GM23338 (cell line): ENCODE measurements around the gene DCLK1. TPM values are rescaled to one million over a fixed set of nuclear protein-coding genes. Genes with fewer than 3 reads are reported as not detected.

Experiments
- ATAC-seq: fragments of 200-7000 bp; cut with Tn5 transposase; 3 replicates; pipeline ENCODE4 v1.9.1; 2020
- DNase-seq: peaks from one replicate; pipeline ENCODE4 v3.0.0-alpha.2; 2015; ENCODE audit warnings: low spot score
- H2AFZ ChIP-seq: fragments of 200-600 bp; sonication (generic); 2 replicates; pipeline ENCODE4 v1.8.0; 2016; ENCODE audit warnings: antibody characterized with exemption, mild to moderate bottlenecking, moderate library complexity
- H3F3A ChIP-seq: fragments of 200-600 bp; sonication (generic); replicated peaks from 2 replicates; pipeline ENCODE4 v1.8.0; 2017; ENCODE audit warnings: antibody characterized with exemption, mixed run types, low read depth
- H3K27ac ChIP-seq: fragments of 200-600 bp; sonication (generic); 2 replicates; pipeline ENCODE4 v1.6.1; 2016; ENCODE audit warnings: low read depth
- H3K27me3 ChIP-seq: fragments of 200-600 bp; sonication (generic); 2 replicates; pipeline ENCODE4 v1.8.0; 2016; ENCODE audit warnings: mild to moderate bottlenecking, mixed run types, moderate library complexity; ENCODE audit not compliant: insufficient read depth
- H3K36me3 ChIP-seq: fragments of 200-600 bp; sonication (generic); 2 replicates; pipeline ENCODE4 v1.8.0; 2016; ENCODE audit warnings: mild to moderate bottlenecking; ENCODE audit not compliant: insufficient read depth
- H3K4me1 ChIP-seq: fragments of 200-600 bp; sonication (generic); 2 replicates; pipeline ENCODE4 v1.8.0; 2016; ENCODE audit warnings: mild to moderate bottlenecking, moderate library complexity; ENCODE audit not compliant: insufficient read depth
- H3K4me2 ChIP-seq: fragments of 200-600 bp; sonication (generic); 2 replicates; pipeline ENCODE4 v1.7.1; 2017; ENCODE audit warnings: mixed run types
- H3K4me3 ChIP-seq: fragments of 200-600 bp; sonication (generic); 2 replicates; pipeline ENCODE4 v1.6.1; 2016; ENCODE audit warnings: mixed run types
- H3K79me2 ChIP-seq: fragments of 200-600 bp; sonication (generic); replicated peaks from 2 replicates; pipeline ENCODE4 v1.8.0; 2017; ENCODE audit warnings: mild to moderate bottlenecking; ENCODE audit not compliant: insufficient read depth
- H3K9me2 ChIP-seq: fragments of 200-600 bp; sonication (generic); 2 replicates; pipeline ENCODE4 v1.8.0; 2017; ENCODE audit not compliant: insufficient read depth
- H4K20me1 ChIP-seq: fragments of 200-600 bp; sonication (generic); replicated peaks from 2 replicates; pipeline ENCODE4 v1.8.0; 2017; ENCODE audit warnings: mild to moderate bottlenecking; ENCODE audit not compliant: insufficient read depth
- H3K27ac Mint-ChIP-seq: 2 replicates; pipeline ENCODE4 v1.8.0; 2020; ENCODE audit warnings: inconsistent platforms, mild to moderate bottlenecking, moderate library complexity, mixed read lengths
- H3K27me3 Mint-ChIP-seq: 3 replicates; pipeline ENCODE4 v1.8.0; 2022; ENCODE audit warnings: low read depth, mild to moderate bottlenecking, moderate library complexity, mixed read lengths, inconsistent platforms; ENCODE audit not compliant: insufficient read depth, poor library complexity
- H3K36me3 Mint-ChIP-seq: 3 replicates; pipeline ENCODE4 v1.8.0; 2021; ENCODE audit warnings: low read depth, mild to moderate bottlenecking, inconsistent platforms, moderate library complexity, mixed read lengths
- H3K4me1 Mint-ChIP-seq: 3 replicates; pipeline ENCODE4 v1.8.0; 2020; ENCODE audit warnings: mild to moderate bottlenecking, inconsistent platforms, mixed read lengths
- H3K4me3 Mint-ChIP-seq: 3 replicates; pipeline ENCODE4 v1.8.0; 2021; ENCODE audit warnings: moderate library complexity, mild to moderate bottlenecking, inconsistent platforms, mixed read lengths
- H3K9me3 Mint-ChIP-seq: 3 replicates; pipeline ENCODE4 v1.8.0; 2020; ENCODE audit warnings: moderate library complexity, mild to moderate bottlenecking, inconsistent platforms, mixed read lengths
- CREB1 ChIP-seq: fragments of 250-450 bp; sonication (Bioruptor Pico); IDR thresholded peaks from 2 replicates; pipeline ENCODE4 v1.5.0; 2020; ENCODE audit warnings: low read depth, mild to moderate bottlenecking, moderate library complexity
- ETS1 ChIP-seq: IDR thresholded peaks from 2 replicates; pipeline ENCODE4 v1.6.1; 2016; ENCODE audit warnings: antibody characterized with exemption
- EZH2 ChIP-seq: fragments of 200-600 bp; sonication (generic); IDR thresholded peaks from one replicate; pipeline ENCODE4 v1.8.0; 2017; ENCODE audit warnings: antibody characterized with exemption, mild to moderate bottlenecking, low read depth; ENCODE audit not compliant: unreplicated experiment
- EZH2phosphoT487 ChIP-seq: fragments of 200-600 bp; sonication (generic); IDR thresholded peaks from one replicate; pipeline ENCODE4 v1.8.1; 2018; ENCODE audit warnings: antibody characterized with exemption; ENCODE audit not compliant: unreplicated experiment
- JUNB ChIP-seq: IDR thresholded peaks from one replicate; pipeline ENCODE4 v1.6.1; 2016; ENCODE audit warnings: antibody characterized with exemption; ENCODE audit not compliant: unreplicated experiment
- POLR2AphosphoS5 ChIP-seq: IDR thresholded peaks from 2 replicates; pipeline ENCODE4 v1.6.1; 2016; ENCODE audit warnings: antibody characterized with exemption, low read depth
- STAT1 ChIP-seq: IDR thresholded peaks from one replicate; pipeline ENCODE4 v1.6.1; 2016; ENCODE audit warnings: antibody characterized with exemption; ENCODE audit not compliant: unreplicated experiment
- ZNF114 ChIP-seq: fragments of 250-450 bp; sonication (Bioruptor Pico); IDR thresholded peaks from 2 replicates; pipeline ENCODE4 v1.5.0; 2020; ENCODE audit warnings: mild to moderate bottlenecking, moderate library complexity
- polyA plus RNA-seq: library from polyadenylated mRNA; unstranded; fragments of >200 nt; fragmentation: Nextera tagmentation; extraction: Ambion mirVana; gene quantifications from 2 replicates; pipeline ENCODE4 v1.2.1, GENCODE V29; 2016
- total RNA-seq: library from RNA; depleted of rRNA; stranded (reverse); fragments of >200 nt; shearing (Covaris generic); gene quantifications from 2 replicates; pipeline ENCODE4 v1.2.3, GENCODE V29; 2014
- TF ChIP-seq, protein P1 (sequence below): fragments of 250-450 bp; sonication (Bioruptor Pico); IDR thresholded peaks from 2 replicates; pipeline ENCODE4 v1.5.0; 2020; ENCODE audit warnings: mild to moderate bottlenecking, moderate library complexity

The DCLK1 gene
- total and polyA plus RNA-seq, 2 experiments from 2014 or later = 13.1 to 57.7 TPM

GRCh38 chr13:36089130-36089647, 42.0 kb downstream of the DCLK1 start (continued):
- TF ChIP-seq, protein P1, sequence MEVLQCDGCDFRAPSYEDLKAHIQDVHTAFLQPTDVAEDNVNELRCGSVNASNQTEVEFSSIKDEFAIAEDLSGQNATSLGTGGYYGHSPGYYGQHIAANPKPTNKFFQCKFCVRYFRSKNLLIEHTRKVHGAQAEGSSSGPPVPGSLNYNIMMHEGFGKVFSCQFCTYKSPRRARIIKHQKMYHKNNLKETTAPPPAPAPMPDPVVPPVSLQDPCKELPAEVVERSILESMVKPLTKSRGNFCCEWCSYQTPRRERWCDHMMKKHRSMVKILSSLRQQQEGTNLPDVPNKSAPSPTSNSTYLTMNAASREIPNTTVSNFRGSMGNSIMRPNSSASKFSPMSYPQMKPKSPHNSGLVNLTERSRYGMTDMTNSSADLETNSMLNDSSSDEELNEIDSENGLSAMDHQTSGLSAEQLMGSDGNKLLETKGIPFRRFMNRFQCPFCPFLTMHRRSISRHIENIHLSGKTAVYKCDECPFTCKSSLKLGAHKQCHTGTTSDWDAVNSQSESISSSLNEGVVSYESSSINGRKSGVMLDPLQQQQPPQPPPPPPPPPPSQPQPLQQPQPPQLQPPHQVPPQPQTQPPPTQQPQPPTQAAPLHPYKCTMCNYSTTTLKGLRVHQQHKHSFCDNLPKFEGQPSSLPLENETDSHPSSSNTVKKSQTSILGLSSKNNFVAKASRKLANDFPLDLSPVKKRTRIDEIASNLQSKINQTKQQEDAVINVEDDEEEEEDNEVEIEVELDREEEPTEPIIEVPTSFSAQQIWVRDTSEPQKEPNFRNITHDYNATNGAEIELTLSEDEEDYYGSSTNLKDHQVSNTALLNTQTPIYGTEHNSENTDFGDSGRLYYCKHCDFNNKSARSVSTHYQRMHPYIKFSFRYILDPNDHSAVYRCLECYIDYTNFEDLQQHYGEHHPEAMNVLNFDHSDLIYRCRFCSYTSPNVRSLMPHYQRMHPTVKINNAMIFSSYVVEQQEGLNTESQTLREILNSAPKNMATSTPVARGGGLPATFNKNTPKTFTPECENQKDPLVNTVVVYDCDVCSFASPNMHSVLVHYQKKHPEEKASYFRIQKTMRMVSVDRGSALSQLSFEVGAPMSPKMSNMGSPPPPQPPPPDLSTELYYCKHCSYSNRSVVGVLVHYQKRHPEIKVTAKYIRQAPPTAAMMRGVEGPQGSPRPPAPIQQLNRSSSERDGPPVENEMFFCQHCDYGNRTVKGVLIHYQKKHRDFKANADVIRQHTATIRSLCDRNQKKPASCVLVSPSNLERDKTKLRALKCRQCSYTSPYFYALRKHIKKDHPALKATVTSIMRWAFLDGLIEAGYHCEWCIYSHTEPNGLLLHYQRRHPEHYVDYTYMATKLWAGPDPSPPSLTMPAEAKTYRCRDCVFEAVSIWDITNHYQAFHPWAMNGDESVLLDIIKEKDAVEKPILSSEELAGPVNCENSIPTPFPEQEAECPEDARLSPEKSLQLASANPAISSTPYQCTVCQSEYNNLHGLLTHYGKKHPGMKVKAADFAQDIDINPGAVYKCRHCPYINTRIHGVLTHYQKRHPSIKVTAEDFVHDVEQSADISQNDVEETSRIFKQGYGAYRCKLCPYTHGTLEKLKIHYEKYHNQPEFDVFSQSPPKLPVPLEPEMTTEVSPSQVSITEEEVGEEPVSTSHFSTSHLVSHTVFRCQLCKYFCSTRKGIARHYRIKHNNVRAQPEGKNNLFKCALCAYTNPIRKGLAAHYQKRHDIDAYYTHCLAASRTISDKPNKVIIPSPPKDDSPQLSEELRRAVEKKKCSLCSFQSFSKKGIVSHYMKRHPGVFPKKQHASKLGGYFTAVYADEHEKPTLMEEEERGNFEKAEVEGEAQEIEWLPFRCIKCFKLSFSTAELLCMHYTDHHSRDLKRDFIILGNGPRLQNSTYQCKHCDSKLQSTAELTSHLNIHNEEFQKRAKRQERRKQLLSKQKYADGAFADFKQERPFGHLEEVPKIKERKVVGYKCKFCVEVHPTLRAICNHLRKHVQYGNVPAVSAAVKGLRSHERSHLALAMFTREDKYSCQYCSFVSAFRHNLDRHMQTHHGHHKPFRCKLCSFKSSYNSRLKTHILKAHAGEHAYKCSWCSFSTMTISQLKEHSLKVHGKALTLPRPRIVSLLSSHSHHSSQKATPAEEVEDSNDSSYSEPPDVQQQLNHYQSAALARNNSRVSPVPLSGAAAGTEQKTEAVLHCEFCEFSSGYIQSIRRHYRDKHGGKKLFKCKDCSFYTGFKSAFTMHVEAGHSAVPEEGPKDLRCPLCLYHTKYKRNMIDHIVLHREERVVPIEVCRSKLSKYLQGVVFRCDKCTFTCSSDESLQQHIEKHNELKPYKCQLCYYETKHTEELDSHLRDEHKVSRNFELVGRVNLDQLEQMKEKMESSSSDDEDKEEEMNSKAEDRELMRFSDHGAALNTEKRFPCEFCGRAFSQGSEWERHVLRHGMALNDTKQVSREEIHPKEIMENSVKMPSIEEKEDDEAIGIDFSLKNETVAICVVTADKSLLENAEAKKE = no peak
- TF ChIP-seq EZH2phosphoT487 (no peak), CREB1 (CRISPR knock-in tag) (no peak), JUNB (no peak), POLR2AphosphoS5 (no peak), ETS1 (no peak), EZH2 (no peak), STAT1 (no peak)

GRCh38 chr13:36088463-36088862, 42.7 kb downstream of the DCLK1 start:
- H3K4me1 ChIP-seq = peaks cover 16% of the 10 kb centered on the region
- H3K4me2 ChIP-seq = no peak overlapping the region
- DNase-seq = no peak
- H3K27me3 ChIP-seq = no peaks in the 10 kb centered on the region
- Mint-ChIP-seq H3K4me3 (no peak overlapping the region), H3K27me3 (peaks cover 2% of the 10 kb centered on the region), H3K9me3 (no peaks in the 10 kb centered on the region), H3K36me3 (no peaks in the 10 kb centered on the region; the same call in 2 of the 3 replicates), H3K4me1 (peaks cover 5% of the 10 kb centered on the region), H3K27ac (no peak overlapping the region)
- H3F3A ChIP-seq = no peaks in the 10 kb centered on the region
- H3K27ac ChIP-seq = no peak overlapping the region
- H3K9me2 ChIP-seq = no peaks in the 10 kb centered on the region
- H2AFZ ChIP-seq = no peak overlapping the region
- no peak overlapping the region for H3K4me3 ChIP-seq
- no peaks in the 10 kb centered on the region for H3K36me3 ChIP-seq
- no peak for ATAC-seq
- no peaks in the 10 kb centered on the region for H3K79me2 ChIP-seq
- no peaks in the 10 kb centered on the region for H4K20me1 ChIP-seq
- TF ChIP-seq STAT1 (no peak), ZNF114 (CRISPR knock-in tag) (no peak), EZH2phosphoT487 (no peak)
- TF ChIP-seq, protein P1 = no peak
